CD14-positive monocyte (primary cell): ENCODE measurements around the gene SLC26A9. TPM values are rescaled to one million over a fixed set of nuclear protein-coding genes. Genes with fewer than 3 reads are reported as not detected.
A peak's percentile ranks its signal among the peaks of the same experiment; 100 is the strongest.

Experiments
- DNase-seq, 3 donors: peaks; one replicate each; pipeline ENCODE4 v3.0.0-alpha.2; 2011 to 2022
- H2AFZ ChIP-seq: 2 replicates; pipeline ENCODE4 v1.6.0; 2012; ENCODE audit warnings: mild to moderate bottlenecking, low read depth, low read length, inconsistent platforms; ENCODE audit not compliant: insufficient read depth, poor library complexity, severe bottlenecking
- H3K27ac ChIP-seq, 2 donors: 1 replicate in 1 of 2; 2 replicates in 1 of 2; pipeline ENCODE4 v1.5.1; 2012 to 2013; ENCODE audit warnings: low read length in 2 of 2, control low read depth in 1 of 2, inconsistent platforms in 1 of 2, low read depth in 1 of 2, mild to moderate bottlenecking in 1 of 2
- H3K27me3 ChIP-seq, 2 donors: one replicate each; pipeline versions ENCODE4 v1.6.0 to v1.6.1; 2011 to 2013; ENCODE audit warnings: low read length in 2 of 2; ENCODE audit not compliant: control insufficient read depth in 2 of 2, insufficient read depth in 2 of 2
- H3K36me3 ChIP-seq, 2 donors: replicated peaks in 1 of 2; 1 replicate in 1 of 2; 2 replicates in 1 of 2; pipeline versions ENCODE4 v1.5.1 to v1.6.1; 2012 to 2013; ENCODE audit warnings: low read length in 2 of 2, control low read depth in 1 of 2, inconsistent platforms in 1 of 2, mild to moderate bottlenecking in 1 of 2; ENCODE audit not compliant: insufficient read depth in 2 of 2, control insufficient read depth in 1 of 2
- H3K4me1 ChIP-seq, 2 donors: 1 replicate in 1 of 2; 2 replicates in 1 of 2; pipeline versions ENCODE4 v1.5.1 to v1.6.1; 2012 to 2013; ENCODE audit warnings: low read length in 2 of 2, control low read depth in 1 of 2, inconsistent platforms in 1 of 2, mild to moderate bottlenecking in 1 of 2, moderate library complexity in 1 of 2; ENCODE audit not compliant: insufficient read depth in 2 of 2, control insufficient read depth in 1 of 2
- H3K4me2 ChIP-seq: replicated peaks from 2 replicates; pipeline ENCODE3; 2012; ENCODE audit warnings: low read length, moderate library complexity, mild to moderate bottlenecking; ENCODE audit not compliant: poor library complexity, severe bottlenecking; ENCODE audit errors: extremely low read depth
- H3K4me3 ChIP-seq, 3 experiments: fragments of 200-600 bp in 1 of 3; sonication (generic) in 1 of 3; replicated peaks in 1 of 3; 1 replicate in 2 of 3; 2 replicates in 1 of 3; pipeline ENCODE4 v1.5.1; 2011 to 2013; ENCODE audit warnings: low read length in 3 of 3, mild to moderate bottlenecking in 3 of 3, control low read depth in 2 of 3, low read depth in 2 of 3, inconsistent platforms in 1 of 3, moderate library complexity in 1 of 3
- H3K79me2 ChIP-seq: 2 replicates; pipeline ENCODE4 v1.6.0; 2012; ENCODE audit warnings: mild to moderate bottlenecking, control low read depth, inconsistent platforms, low read length, moderate library complexity; ENCODE audit not compliant: insufficient read depth
- H3K9ac ChIP-seq: 2 replicates; pipeline ENCODE4 v1.6.0; 2017; ENCODE audit warnings: low read length, mild to moderate bottlenecking; ENCODE audit not compliant: insufficient read depth, poor library complexity, severe bottlenecking
- H3K9me3 ChIP-seq, 2 donors: replicated peaks in 1 of 2; 1 replicate in 1 of 2; 2 replicates in 1 of 2; pipeline versions ENCODE4 v1.5.1 to v1.6.1; 2012 to 2013; ENCODE audit warnings: low read length in 2 of 2, control low read depth in 1 of 2; ENCODE audit not compliant: control insufficient read depth in 1 of 2, insufficient read depth in 1 of 2
- H4K20me1 ChIP-seq: 2 replicates; pipeline ENCODE4 v1.6.0; 2012; ENCODE audit warnings: mild to moderate bottlenecking, low read length, control low read depth, moderate library complexity; ENCODE audit not compliant: insufficient read depth
- H3K27ac Mint-ChIP-seq, 7 donors: one replicate each; pipeline ENCODE4 v1.8.0; 2020; ENCODE audit warnings: mild to moderate bottlenecking in 7 of 7, mixed read lengths in 7 of 7, moderate library complexity in 6 of 7, inconsistent platforms in 2 of 7
- H3K27me3 Mint-ChIP-seq, 3 donors: one replicate each; pipeline ENCODE4 v1.8.0; 2021 to 2022; ENCODE audit warnings: low read depth in 3 of 3, mild to moderate bottlenecking in 3 of 3, mixed read lengths in 3 of 3, moderate library complexity in 3 of 3, inconsistent platforms in 1 of 3
- H3K36me3 Mint-ChIP-seq, 2 donors: one replicate each; pipeline ENCODE4 v1.8.0; 2020; ENCODE audit warnings: mixed read lengths in 2 of 2, inconsistent platforms in 1 of 2, mild to moderate bottlenecking in 1 of 2
- H3K4me1 Mint-ChIP-seq: one replicate; pipeline ENCODE4 v1.8.0; 2020; ENCODE audit warnings: mild to moderate bottlenecking, mixed read lengths
- H3K4me3 Mint-ChIP-seq, 2 donors: one replicate each; pipeline ENCODE4 v1.8.0; 2020; ENCODE audit warnings: mild to moderate bottlenecking in 2 of 2, mixed read lengths in 2 of 2, moderate library complexity in 1 of 2
- H3K9me3 Mint-ChIP-seq, 7 donors: one replicate each; pipeline ENCODE4 v1.8.0; 2020 to 2022; ENCODE audit warnings: mixed read lengths in 7 of 7, mild to moderate bottlenecking in 6 of 7, moderate library complexity in 6 of 7, inconsistent platforms in 2 of 7
- CTCF ChIP-seq: fragments of 200-600 bp; IDR thresholded peaks from one replicate; pipeline ENCODE4 v1.8.0; 2022; ENCODE audit warnings: antibody characterized with exemption, mild to moderate bottlenecking
- WGBS: methylation state at CpG from one replicate; pipeline ENCODE4 v1.1.5; 2013; ENCODE audit warnings: missing lambda C conversion rate; ENCODE audit not compliant: insufficient coverage; 5-methylcytosine and 5-hydroxymethylcytosine counted together
- intact Hi-C, 2 donors: fragments of 100-400 bp; cut with micrococcal nuclease; formaldehyde crosslinking; loops; one replicate each; pipeline versions ENCODE4 v1.15.0 to v1.15.1; 2023
- polyA plus RNA-seq, 3 donors: library from polyadenylated mRNA; depleted of rRNA in 1 of 3; unstranded in 2 of 3; stranded (reverse) in 1 of 3; fragments of 300-500 nt in 2 of 3; fragments of >200 nt in 1 of 3; fragmentation: Illumina TruSeq in 2 of 3; gene quantifications; 1 replicate in 2 of 3; 2 replicates in 1 of 3; pipeline ENCODE4 v1.2.3, GENCODE V29; 2012 to 2021

SLC26A9 gene
- polyA plus RNA-seq, 3 donors = 0.04 TPM; not detected in 2

DNA sequence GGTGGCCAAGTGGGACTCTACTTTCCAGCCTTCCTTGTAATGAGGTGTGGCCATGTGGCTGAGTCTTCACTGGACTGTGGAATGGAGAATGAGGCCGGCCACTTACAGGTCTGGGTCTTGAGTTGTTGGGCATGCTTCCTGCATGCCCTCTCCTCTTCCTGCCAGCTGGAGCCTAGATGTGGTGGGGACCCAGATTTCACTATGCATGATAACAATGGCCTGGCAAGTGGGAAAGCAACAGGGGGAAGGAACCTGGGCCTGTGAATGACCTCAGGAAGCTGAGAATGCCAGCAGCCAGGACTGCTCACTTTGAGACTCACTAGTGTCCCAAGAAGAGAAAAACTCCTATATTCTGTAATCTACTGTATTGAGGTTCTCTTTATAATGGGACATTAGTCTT lies 8.5 kb upstream of the SLC26A9 start:
- Histone ChIP-seq H3K4me1 (peaks cover 19 to 46% of the 10 kb centered on the region in 2 donors), H2AFZ (no peak overlapping the region), H3K4me3 (no peak overlapping the region), H4K20me1 (no peaks in the 10 kb centered on the region), H3K27me3 (no peaks in the 10 kb centered on the region), H3K79me2 (no peaks in the 10 kb centered on the region), H3K36me3 (no peaks in the 10 kb centered on the region), H3K9ac (no peak overlapping the region), H3K4me2 (no peak overlapping the region), H3K27ac (peak overlapping the region in 1 of 2 donors; percentile 55), H3K9me3 (no peaks in the 10 kb centered on the region)
- TF ChIP-seq CTCF = no peak
- H3K36me3 Mint-ChIP-seq = no peaks in the 10 kb centered on the region
- peaks cover 0 to 1% (median 0%) of the 10 kb centered on the region in 7 donors for H3K9me3 Mint-ChIP-seq
- WGBS = 100% methylated on average over 1 of the region's 1 CpG
- peaks cover 5 to 9% (median 9%) of the 10 kb centered on the region in 3 donors for H3K27me3 Mint-ChIP-seq
- H3K4me1 Mint-ChIP-seq = peaks cover 33% of the 10 kb centered on the region
- intact Hi-C loops = no loop called here
- no peak for DNase-seq
- H3K4me3 Mint-ChIP-seq = no peak overlapping the region
- H3K27ac Mint-ChIP-seq = peak overlapping the region in 3 of 7 donors; percentile 65 to 66 (median 66)

DNA sequence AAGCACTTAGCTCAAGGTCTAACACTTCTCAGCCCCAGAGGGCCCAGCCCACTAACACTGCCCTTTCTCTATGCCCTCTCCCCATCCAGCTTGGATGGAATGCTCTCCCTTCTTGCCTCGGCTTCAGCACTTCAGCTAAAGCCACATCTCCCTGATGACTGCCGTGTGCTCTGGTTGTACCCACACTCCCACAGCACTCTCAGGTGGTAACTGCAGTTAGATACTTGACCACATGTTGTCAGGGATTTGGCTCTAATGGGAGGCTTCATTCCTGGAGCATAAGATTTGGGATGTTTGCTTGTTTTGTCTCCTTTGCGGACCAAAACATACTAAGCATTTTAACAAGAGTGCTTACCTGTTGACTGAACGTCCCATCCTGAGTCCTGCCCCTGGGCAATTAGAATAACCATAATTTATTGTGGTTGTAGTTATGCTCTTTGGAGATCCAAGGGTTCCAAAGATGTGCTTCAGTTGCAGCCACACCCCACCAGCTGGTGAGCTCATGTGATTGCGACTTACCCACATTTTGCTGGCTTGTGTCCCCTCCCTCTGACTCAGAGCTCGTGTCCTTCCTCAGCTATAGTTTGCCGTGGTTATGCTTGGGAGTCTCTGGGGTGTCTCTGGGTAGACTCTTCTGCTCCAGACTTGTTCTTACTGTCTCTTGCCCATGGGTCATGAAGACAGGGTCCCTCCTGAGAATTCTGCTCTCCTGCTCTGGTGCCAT lies 7.7 kb upstream of the SLC26A9 start:
- no peak overlapping the region for H3K4me3 ChIP-seq
- no peak overlapping the region for H2AFZ ChIP-seq
- Mint-ChIP-seq H3K27ac (peak overlapping the region in 5 of 7 donors; percentile 64 to 77 (median 66)), H3K36me3 (no peaks in the 10 kb centered on the region), H3K4me1 (peaks cover 33% of the 10 kb centered on the region), H3K9me3 (peaks cover 0 to 1% (median 0%) of the 10 kb centered on the region in 7 donors), H3K27me3 (peaks cover 4 to 11% (median 7%) of the 10 kb centered on the region in 3 donors), H3K4me3 (peak overlapping the region in 1 of 2 donors; percentile 46)
- no peak overlapping the region for H3K4me2 ChIP-seq
- peak overlapping the region in 1 of 2 donors; percentile 55 for H3K27ac ChIP-seq
- no peak overlapping the region for H3K9ac ChIP-seq
- peaks cover 0 to 3% of the 10 kb centered on the region in 2 donors for H3K27me3 ChIP-seq
- intact Hi-C loops = no loop called here
- H3K4me1 ChIP-seq = peaks cover 19 to 46% of the 10 kb centered on the region in 2 donors
- 43% methylated on average over 3 of the region's 7 CpGs for WGBS
- H3K79me2 ChIP-seq = no peaks in the 10 kb centered on the region
- no peaks in the 10 kb centered on the region for H4K20me1 ChIP-seq
- TF ChIP-seq CTCF = no peak
- H3K36me3 ChIP-seq = no peaks in the 10 kb centered on the region
- DNase-seq = peak; percentile 47 to 67 (median 66)
- no peaks in the 10 kb centered on the region for H3K9me3 ChIP-seq
